Neural cell (in vitro differentiated cells): ENCODE measurements around the gene KCTD21. TPM values are rescaled to one million over a fixed set of nuclear protein-coding genes. Genes with fewer than 3 reads are reported as not detected.

Experiments used
- H2AFZ ChIP-seq: fragments of 200-600, 300-800 bp; sonication (generic), shearing (Covaris generic); 2 replicates; pipeline ENCODE4 v1.6.0; 2014; ENCODE audit warnings: low read depth, mild to moderate bottlenecking, antibody characterized with exemption, low read length, moderate library complexity
- H3F3A ChIP-seq: fragments of 200-600 bp; shearing (Covaris generic); 2 replicates; pipeline ENCODE4 v1.6.1; 2016; ENCODE audit warnings: mild to moderate bottlenecking, moderate library complexity, mixed read lengths, antibody characterized with exemption, low read length; ENCODE audit not compliant: insufficient read depth, poor library complexity, severe bottlenecking
- H3K27ac ChIP-seq: fragments of 200-600, 300-800 bp; sonication (generic), shearing (Covaris generic); 2 replicates; pipeline ENCODE4 v1.5.1; 2014; ENCODE audit warnings: mild to moderate bottlenecking, low read length, moderate library complexity
- H3K27me3 ChIP-seq: fragments of 300-800, 200-600 bp; sonication (generic), shearing (Covaris generic); 2 replicates; pipeline ENCODE4 v1.6.0; 2014; ENCODE audit warnings: mild to moderate bottlenecking, low read depth, low read length, moderate library complexity; ENCODE audit not compliant: insufficient read depth
- H3K36me3 ChIP-seq: fragments of 300-800, 200-600 bp; sonication (generic), shearing (Covaris generic); 2 replicates; pipeline ENCODE4 v1.5.1; 2014; ENCODE audit warnings: mild to moderate bottlenecking, antibody characterized with exemption, low read length, moderate library complexity; ENCODE audit not compliant: insufficient read depth
- H3K4me2 ChIP-seq: fragments of 300-800, 200-600 bp; sonication (generic), shearing (Covaris generic); 2 replicates; pipeline ENCODE4 v1.6.0; 2014; ENCODE audit warnings: mild to moderate bottlenecking, low read length
- H3K4me3 ChIP-seq: fragments of 300-800, 200-600 bp; sonication (generic), shearing (Covaris generic); 2 replicates; pipeline ENCODE4 v1.5.1; 2014; ENCODE audit warnings: mild to moderate bottlenecking, low read length, moderate library complexity
- H3K79me2 ChIP-seq: fragments of 200-600 bp; shearing (Covaris generic); replicated peaks from 2 replicates; pipeline ENCODE4 v1.6.0; 2014; ENCODE audit warnings: mild to moderate bottlenecking, low read length, moderate library complexity; ENCODE audit not compliant: insufficient read depth
- H3K9ac ChIP-seq: fragments of 300-800, 200-600 bp; sonication (generic), shearing (Covaris generic); 2 replicates; pipeline ENCODE4 v1.6.1; 2016; ENCODE audit warnings: mild to moderate bottlenecking, low read length, mixed read lengths
- H3K9me2 ChIP-seq: fragments of 200-600 bp; shearing (Covaris generic); 2 replicates; pipeline ENCODE4 v1.6.1; 2016; ENCODE audit warnings: mild to moderate bottlenecking, low read length, mixed read lengths; ENCODE audit not compliant: insufficient read depth
- H3K9me3 ChIP-seq: fragments of 200-600, 300-800 bp; sonication (generic), shearing (Covaris generic); 2 replicates; pipeline ENCODE4 v1.6.1; 2016; ENCODE audit warnings: mild to moderate bottlenecking, mixed run types, low read length, moderate library complexity, mixed read lengths
- H4K20me1 ChIP-seq: fragments of 200-600 bp; shearing (Covaris generic); 2 replicates; pipeline ENCODE4 v1.6.1; 2016; ENCODE audit warnings: mild to moderate bottlenecking, mixed run types; ENCODE audit not compliant: insufficient read depth
- CTCF ChIP-seq: fragments of 450-650 bp; IDR thresholded peaks from 2 replicates; pipeline ENCODE4 v1.5.1; 2014; ENCODE audit warnings: antibody characterized with exemption, mild to moderate bottlenecking, moderate library complexity; ENCODE audit not compliant: poor library complexity, severe bottlenecking
- EP300 ChIP-seq: fragments of 450-650 bp; conservative IDR thresholded peaks from 2 replicates; pipeline ENCODE4 v1.6.1; 2014; ENCODE audit warnings: antibody characterized with exemption, mild to moderate bottlenecking, moderate library complexity; ENCODE audit not compliant: poor library complexity, severe bottlenecking
- EZH2 ChIP-seq: fragments of 200-600, 300-800 bp; shearing (Covaris generic), sonication (generic); IDR thresholded peaks from 2 replicates; pipeline ENCODE4 v1.6.1; 2014; ENCODE audit warnings: antibody characterized with exemption, low read length, borderline replicate concordance, mild to moderate bottlenecking; ENCODE audit not compliant: insufficient read depth, poor library complexity, severe bottlenecking
- MXI1 ChIP-seq: fragments of 450-650 bp; conservative IDR thresholded peaks from 2 replicates; pipeline ENCODE4 v1.6.1; 2014; ENCODE audit warnings: antibody characterized with exemption, mild to moderate bottlenecking; ENCODE audit not compliant: poor library complexity, severe bottlenecking
- POLR2AphosphoS5 ChIP-seq: IDR thresholded peaks from 2 replicates; pipeline ENCODE4 v1.6.1; 2012
- RAD21 ChIP-seq: fragments of 450-650 bp; conservative IDR thresholded peaks from 2 replicates; pipeline ENCODE4 v1.6.1; 2014; ENCODE audit warnings: antibody characterized with exemption, mild to moderate bottlenecking, moderate library complexity
- REST ChIP-seq: IDR thresholded peaks from 2 replicates; pipeline ENCODE4 v1.6.1; 2012; ENCODE audit warnings: borderline replicate concordance
- SMC3 ChIP-seq: fragments of 450-650 bp; conservative IDR thresholded peaks from 2 replicates; pipeline ENCODE4 v1.6.1; 2014; ENCODE audit warnings: antibody characterized with exemption, mild to moderate bottlenecking, moderate library complexity; ENCODE audit not compliant: poor library complexity
- TAF1 ChIP-seq: IDR thresholded peaks from 2 replicates; pipeline ENCODE4 v1.6.1; 2012; ENCODE audit warnings: low read depth
- polyA plus RNA-seq: library from polyadenylated mRNA; depleted of rRNA; stranded (reverse); fragments of >200 nt; gene quantifications from 2 replicates; pipeline ENCODE4 v1.2.3, GENCODE V29; 2014

The KCTD21 gene
- polyA plus RNA-seq, 1 donor from 2014 or later, result 1.4 TPM

- H3K9ac ChIP-seq, result no peak overlapping the region
- no peak overlapping the region for H3K27ac ChIP-seq
- H3K36me3 ChIP-seq, result no peaks in the 10 kb centered on the region
- no peaks in the 10 kb centered on the region for H3F3A ChIP-seq
- H4K20me1 ChIP-seq, result no peaks in the 10 kb centered on the region
- no peaks in the 10 kb centered on the region for H3K9me2 ChIP-seq
- no peak overlapping the region for H3K4me3 ChIP-seq
- H3K27me3 ChIP-seq, result no peaks in the 10 kb centered on the region
- no peak overlapping the region for H3K4me2 ChIP-seq
- H2AFZ ChIP-seq, result no peak overlapping the region
- no peaks in the 10 kb centered on the region for H3K79me2 ChIP-seq
- no peaks in the 10 kb centered on the region for H3K9me3 ChIP-seq
- TF ChIP-seq EZH2, result no peak
- TF ChIP-seq RAD21, result no peak
- TF ChIP-seq REST, result no peak
- no peak for TF ChIP-seq MXI1
- TF ChIP-seq TAF1, result no peak
- TF ChIP-seq POLR2AphosphoS5, result no peak
- TF ChIP-seq SMC3, result no peak
- TF ChIP-seq EP300, result no peak
- TF ChIP-seq CTCF, result no peak
These were observed 41.9 kb upstream of the KCTD21 start for GRCh38 chr11:78230161-78230877.

- Histone ChIP-seq H3K27ac (no peak overlapping the region), H3K79me2 (no peaks in the 10 kb centered on the region), H3K4me3 (no peak overlapping the region), H3K4me2 (no peak overlapping the region), H2AFZ (no peak overlapping the region), H3K9ac (no peak overlapping the region), H4K20me1 (no peaks in the 10 kb centered on the region), H3K36me3 (peaks cover 6% of the 10 kb centered on the region), H3K9me3 (no peaks in the 10 kb centered on the region), H3K27me3 (no peaks in the 10 kb centered on the region), H3K9me2 (no peaks in the 10 kb centered on the region), H3F3A (no peaks in the 10 kb centered on the region)
- TF ChIP-seq POLR2AphosphoS5, result no peak
- no peak for TF ChIP-seq EZH2
- no peak for TF ChIP-seq CTCF
- TF ChIP-seq TAF1, result no peak
- TF ChIP-seq EP300, result no peak
- no peak for TF ChIP-seq MXI1
- no peak for TF ChIP-seq RAD21
- TF ChIP-seq REST, result no peak
- TF ChIP-seq SMC3, result no peak
These were observed 40.7 kb upstream of the KCTD21 start for GRCh38 chr11:78229106-78229505.
